ENCODE data around the gene ZBTB11.

- TF ChIP-seq EZH2phosphoT487 (IDR thresholded peaks at IDR 0.05; ENCODE audit: insufficient read depth, low read depth) (no peak), EZH2 (IDR thresholded peaks at IDR 0.05; ENCODE audit: insufficient read depth, poor library complexity, severe bottlenecking) (no peak)
These were observed 5.9 kb downstream of the ZBTB11 start for GRCh38 chr3:101671014-101671413.
